Measurements from ENCODE around the gene INSC.
A peak's percentile ranks its signal among the peaks of the same experiment; 100 is the strongest.

The INSC gene

GRCh38 chr11:15192005-15192556 lies 77.4 kb downstream of the INSC start:
- Histone ChIP-seq H3K9me3 (replicated peaks; ENCODE audit: low read length) (no peaks in the 10 kb centered on the region), H3K9ac (ENCODE audit: low read depth, low read length) (no peak overlapping the region), H3K27me3 (ENCODE audit: control insufficient read depth, insufficient read depth, low read length) (no peaks in the 10 kb centered on the region), H3K4me1 (ENCODE audit: control insufficient read depth, insufficient read depth, low read length) (peaks cover 24% of the 10 kb centered on the region), H3K36me3 (ENCODE audit: insufficient read depth, low read length) (peaks cover 6% of the 10 kb centered on the region), H3K4me3 (ENCODE audit: low read length) (no peak overlapping the region), H3K4me2 (ENCODE audit: low read length) (no peak overlapping the region)

GRCh38 chr11:15194671-15195415 lies 80.1 kb downstream of the INSC start:
- H3K4me3 ChIP-seq (ENCODE audit: low read length): no peak overlapping the region
- H3K36me3 ChIP-seq (ENCODE audit: insufficient read depth, low read length): peaks cover 6% of the 10 kb centered on the region
- H3K4me2 ChIP-seq (ENCODE audit: low read length): no peak overlapping the region
- no peaks in the 10 kb centered on the region for H3K27me3 ChIP-seq (ENCODE audit: control insufficient read depth, insufficient read depth, low read length)
- H3K4me1 ChIP-seq (ENCODE audit: control insufficient read depth, insufficient read depth, low read length): peaks cover 44% of the 10 kb centered on the region
- H3K9ac ChIP-seq (ENCODE audit: low read depth, low read length): no peak overlapping the region
- no peaks in the 10 kb centered on the region for H3K9me3 ChIP-seq (replicated peaks; ENCODE audit: low read length)

- Histone ChIP-seq H3K36me3 (ENCODE audit: insufficient read depth, low read length) (peaks cover 6% of the 10 kb centered on the region), H3K27me3 (ENCODE audit: control insufficient read depth, insufficient read depth, low read length) (no peaks in the 10 kb centered on the region), H3K9me3 (replicated peaks; ENCODE audit: low read length) (no peaks in the 10 kb centered on the region), H3K4me1 (ENCODE audit: control insufficient read depth, insufficient read depth, low read length) (peaks cover 49% of the 10 kb centered on the region), H3K4me2 (ENCODE audit: low read length) (no peak overlapping the region), H3K4me3 (ENCODE audit: low read length) (no peak overlapping the region), H3K9ac (ENCODE audit: low read depth, low read length) (no peak overlapping the region)
These were observed 80.9 kb downstream of the INSC start for GRCh38 chr11:15195454-15196200.

- no peaks in the 10 kb centered on the region for H3K9me3 ChIP-seq (replicated peaks; ENCODE audit: low read length)
- H3K9ac ChIP-seq (ENCODE audit: low read depth, low read length): no peak overlapping the region
- no peaks in the 10 kb centered on the region for H3K27me3 ChIP-seq (ENCODE audit: control insufficient read depth, insufficient read depth, low read length)
- no peak overlapping the region for H3K4me2 ChIP-seq (ENCODE audit: low read length)
- H3K4me1 ChIP-seq (ENCODE audit: control insufficient read depth, insufficient read depth, low read length): peaks cover 49% of the 10 kb centered on the region
- no peaks in the 10 kb centered on the region for H3K36me3 ChIP-seq (ENCODE audit: insufficient read depth, low read length)
- H3K4me3 ChIP-seq (ENCODE audit: low read length): no peak overlapping the region
These were observed 82.0 kb downstream of the INSC start for GRCh38 chr11:15196704-15197103.

GRCh38 chr11:15197696-15198095 lies 83.0 kb downstream of the INSC start:
- Histone ChIP-seq H3K36me3 (ENCODE audit: insufficient read depth, low read length) (no peaks in the 10 kb centered on the region), H3K9me3 (replicated peaks; ENCODE audit: low read length) (no peaks in the 10 kb centered on the region), H3K4me3 (ENCODE audit: low read length) (no peak overlapping the region), H3K27me3 (ENCODE audit: control insufficient read depth, insufficient read depth, low read length) (no peaks in the 10 kb centered on the region), H3K4me1 (ENCODE audit: control insufficient read depth, insufficient read depth, low read length) (peaks cover 49% of the 10 kb centered on the region), H3K9ac (ENCODE audit: low read depth, low read length) (no peak overlapping the region), H3K4me2 (ENCODE audit: low read length) (no peak overlapping the region)

GRCh38 chr11:15198284-15198683 lies 83.6 kb downstream of the INSC start:
- H3K9ac ChIP-seq (ENCODE audit: low read depth, low read length): no peak overlapping the region
- no peaks in the 10 kb centered on the region for H3K36me3 ChIP-seq (ENCODE audit: insufficient read depth, low read length)
- H3K9me3 ChIP-seq (replicated peaks; ENCODE audit: low read length): no peaks in the 10 kb centered on the region
- H3K4me1 ChIP-seq (ENCODE audit: control insufficient read depth, insufficient read depth, low read length): peaks cover 49% of the 10 kb centered on the region
- H3K4me3 ChIP-seq (ENCODE audit: low read length): no peak overlapping the region
- H3K27me3 ChIP-seq (ENCODE audit: control insufficient read depth, insufficient read depth, low read length): no peaks in the 10 kb centered on the region
- no peak overlapping the region for H3K4me2 ChIP-seq (ENCODE audit: low read length)

GRCh38 chr11:15199693-15200092 lies 85.0 kb downstream of the INSC start:
- Histone ChIP-seq H3K27me3 (ENCODE audit: control insufficient read depth, insufficient read depth, low read length) (no peaks in the 10 kb centered on the region), H3K4me3 (ENCODE audit: low read length) (no peak overlapping the region), H3K36me3 (ENCODE audit: insufficient read depth, low read length) (no peaks in the 10 kb centered on the region), H3K4me2 (ENCODE audit: low read length) (peak overlapping the region; percentile 5), H3K9ac (ENCODE audit: low read depth, low read length) (no peak overlapping the region), H3K4me1 (ENCODE audit: control insufficient read depth, insufficient read depth, low read length) (peaks cover 49% of the 10 kb centered on the region), H3K9me3 (replicated peaks; ENCODE audit: low read length) (no peaks in the 10 kb centered on the region)

GRCh38 chr11:15200696-15201095 lies 86.0 kb downstream of the INSC start:
- Histone ChIP-seq H3K9me3 (replicated peaks; ENCODE audit: low read length) (no peaks in the 10 kb centered on the region), H3K4me3 (ENCODE audit: low read length) (no peak overlapping the region), H3K4me1 (ENCODE audit: control insufficient read depth, insufficient read depth, low read length) (peaks cover 39% of the 10 kb centered on the region), H3K9ac (ENCODE audit: low read depth, low read length) (no peak overlapping the region), H3K36me3 (ENCODE audit: insufficient read depth, low read length) (no peaks in the 10 kb centered on the region), H3K4me2 (ENCODE audit: low read length) (no peak overlapping the region), H3K27me3 (ENCODE audit: control insufficient read depth, insufficient read depth, low read length) (no peaks in the 10 kb centered on the region)

GRCh38 chr11:15201586-15201985 lies 86.9 kb downstream of the INSC start:
- no peak overlapping the region for H3K4me2 ChIP-seq (ENCODE audit: low read length)
- no peaks in the 10 kb centered on the region for H3K27me3 ChIP-seq (ENCODE audit: control insufficient read depth, insufficient read depth, low read length)
- no peaks in the 10 kb centered on the region for H3K36me3 ChIP-seq (ENCODE audit: insufficient read depth, low read length)
- no peaks in the 10 kb centered on the region for H3K9me3 ChIP-seq (replicated peaks; ENCODE audit: low read length)
- no peak overlapping the region for H3K9ac ChIP-seq (ENCODE audit: low read depth, low read length)
- peaks cover 32% of the 10 kb centered on the region for H3K4me1 ChIP-seq (ENCODE audit: control insufficient read depth, insufficient read depth, low read length)
- no peak overlapping the region for H3K4me3 ChIP-seq (ENCODE audit: low read length)

- no peak overlapping the region for H3K4me2 ChIP-seq (ENCODE audit: low read length)
- H3K9ac ChIP-seq (ENCODE audit: low read depth, low read length): no peak overlapping the region
- H3K27me3 ChIP-seq (ENCODE audit: control insufficient read depth, insufficient read depth, low read length): no peaks in the 10 kb centered on the region
- no peaks in the 10 kb centered on the region for H3K36me3 ChIP-seq (ENCODE audit: insufficient read depth, low read length)
- no peaks in the 10 kb centered on the region for H3K9me3 ChIP-seq (replicated peaks; ENCODE audit: low read length)
- no peak overlapping the region for H3K4me3 ChIP-seq (ENCODE audit: low read length)
- H3K4me1 ChIP-seq (ENCODE audit: control insufficient read depth, insufficient read depth, low read length): peaks cover 24% of the 10 kb centered on the region
These were observed 87.9 kb downstream of the INSC start for GRCh38 chr11:15202626-15203025.

- Histone ChIP-seq H3K9me3 (replicated peaks; ENCODE audit: low read length) (no peaks in the 10 kb centered on the region), H3K4me1 (ENCODE audit: control insufficient read depth, insufficient read depth, low read length) (peaks cover 10% of the 10 kb centered on the region), H3K9ac (ENCODE audit: low read depth, low read length) (no peak overlapping the region), H3K36me3 (ENCODE audit: insufficient read depth, low read length) (no peaks in the 10 kb centered on the region), H3K4me3 (ENCODE audit: low read length) (no peak overlapping the region), H3K27me3 (ENCODE audit: control insufficient read depth, insufficient read depth, low read length) (no peaks in the 10 kb centered on the region), H3K4me2 (ENCODE audit: low read length) (no peak overlapping the region)
These were observed 90.0 kb downstream of the INSC start for GRCh38 chr11:15204711-15205110.
